Stimulated activated CD4-positive, alpha-beta T cell treated with anti-CD3 and anti-CD28 coated beads, Interleukin-1b, Interleukin-23, amount 100 ng/mL, for 4 hours (primary cell): ENCODE results near the gene CYP21A2.
"Not testable (repeated sequence)": the region's sequence is repeated elsewhere in the genome, so short reads cannot be mapped to it uniquely, and the experiment has no call there.

Experiments
- DNase-seq, 2 donors: peaks; one replicate each; pipeline ENCODE4 v3.0.0-alpha.2; 2020; ENCODE audit warnings: low read depth in 2 of 2

CYP21A2 gene

DNA sequence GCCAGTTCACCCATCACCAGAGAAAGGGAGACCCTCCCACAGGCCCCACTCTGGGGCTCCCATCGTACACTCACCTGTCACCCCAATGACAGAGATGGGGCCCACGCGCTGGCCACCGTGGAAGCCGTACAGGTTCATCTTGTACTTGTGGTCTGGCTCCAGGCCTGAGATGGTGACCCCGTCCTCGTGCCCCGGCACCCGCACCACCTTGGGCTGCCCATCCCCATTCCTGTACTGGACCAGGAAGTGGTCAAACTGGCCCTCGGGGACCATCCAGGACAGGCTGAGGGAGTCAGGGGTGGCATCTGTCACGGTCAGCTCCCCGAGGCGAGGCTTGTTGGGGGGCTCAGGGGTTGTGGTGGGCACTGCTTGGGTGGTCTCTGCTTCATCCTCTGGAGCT, 15.1 kb downstream of the CYP21A2 start:
- DNase-seq: not testable (repeated sequence)

- DNase-seq: not testable (repeated sequence)
Measured at GRCh38 chr6:32055756-32056155, 17.5 kb downstream of the CYP21A2 start.

DNA sequence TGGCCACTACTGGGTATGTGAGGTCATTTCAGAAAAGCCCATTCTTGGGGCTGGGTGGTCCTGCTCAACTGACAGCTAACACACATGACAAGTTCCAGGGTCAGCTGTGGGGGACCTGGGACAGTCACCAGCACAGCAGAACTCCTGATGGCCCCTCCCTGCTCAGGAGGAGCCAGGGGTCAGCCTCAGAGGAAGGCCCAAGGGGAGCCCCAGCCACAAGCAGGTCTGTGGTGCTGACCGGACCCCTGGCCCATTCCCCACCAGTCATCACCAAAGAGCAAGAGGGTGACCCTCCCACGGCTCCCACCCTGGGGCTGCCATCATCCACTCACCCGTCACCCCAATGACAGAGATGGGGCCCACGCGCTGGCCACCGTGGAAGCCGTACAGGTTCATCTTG, 18.0 kb downstream of the CYP21A2 start:
- no peak for DNase-seq

DNA sequence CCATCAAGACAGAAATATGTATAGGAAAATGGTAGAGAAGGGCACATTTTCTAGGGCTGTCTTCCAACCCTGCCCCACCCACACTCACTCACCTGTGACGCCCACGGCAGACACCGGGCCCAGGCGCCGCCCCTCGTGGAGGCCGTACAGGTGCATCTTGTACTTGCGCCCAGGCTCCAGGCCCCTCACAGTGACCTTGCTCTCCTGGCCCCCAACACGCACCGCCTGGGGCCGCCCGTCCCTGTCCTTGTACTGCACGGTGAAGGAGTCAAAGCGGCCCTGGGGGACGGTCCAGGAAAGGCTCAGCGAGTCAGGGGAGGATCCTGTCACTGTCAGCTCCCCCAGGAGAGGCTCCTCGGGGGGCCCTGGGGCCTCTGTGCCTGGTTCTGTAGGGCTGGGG, 19.8 kb downstream of the CYP21A2 start:
- DNase-seq: no peak

GRCh38 chr6:32058511-32058963, 20.3 kb downstream of the CYP21A2 start:
- DNase-seq: no peak

GRCh38 chr6:32060966-32061655, 22.9 kb downstream of the CYP21A2 start:
- no peak for DNase-seq

DNA sequence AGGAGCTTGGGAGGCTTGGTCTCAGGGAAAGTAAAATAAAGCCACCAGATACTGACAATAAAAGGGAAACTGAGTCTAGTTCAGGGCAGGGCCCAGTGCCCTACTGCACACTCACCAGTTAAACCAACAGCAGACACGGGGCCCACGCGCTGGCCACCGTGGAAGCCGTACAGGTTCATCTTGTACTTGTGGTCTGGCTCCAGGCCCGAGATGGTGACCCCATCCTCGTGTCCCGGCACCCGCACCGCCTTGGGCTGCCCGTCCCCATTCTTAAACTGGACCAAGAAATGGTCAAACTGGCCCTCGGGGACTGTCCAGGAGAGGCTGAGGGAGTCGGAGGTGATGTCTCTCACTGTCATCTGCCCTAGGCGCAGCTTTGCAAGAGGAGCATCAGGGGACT, 26.5 kb downstream of the CYP21A2 start:
- DNase-seq: no peak

DNA sequence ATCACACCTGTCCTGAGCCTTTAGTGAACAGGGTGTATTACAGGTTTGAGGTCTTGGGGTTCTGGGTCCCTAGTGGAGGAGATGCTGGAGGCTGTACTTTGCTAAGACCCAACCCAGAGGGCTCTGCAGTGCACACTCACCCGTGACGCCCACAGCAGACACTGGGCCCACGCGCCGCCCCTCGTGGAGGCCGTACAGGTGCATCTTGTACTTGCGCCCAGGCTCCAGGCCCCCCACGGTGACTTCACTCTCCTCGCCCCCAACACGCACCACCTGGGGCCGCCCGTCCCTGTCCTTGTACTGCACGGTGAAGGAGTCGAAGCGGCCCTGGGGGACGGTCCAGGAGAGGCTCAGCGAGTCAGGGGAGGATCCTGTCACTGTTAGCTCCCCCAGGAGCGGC, 29.3 kb downstream of the CYP21A2 start:
- not testable (repeated sequence) for DNase-seq

DNA sequence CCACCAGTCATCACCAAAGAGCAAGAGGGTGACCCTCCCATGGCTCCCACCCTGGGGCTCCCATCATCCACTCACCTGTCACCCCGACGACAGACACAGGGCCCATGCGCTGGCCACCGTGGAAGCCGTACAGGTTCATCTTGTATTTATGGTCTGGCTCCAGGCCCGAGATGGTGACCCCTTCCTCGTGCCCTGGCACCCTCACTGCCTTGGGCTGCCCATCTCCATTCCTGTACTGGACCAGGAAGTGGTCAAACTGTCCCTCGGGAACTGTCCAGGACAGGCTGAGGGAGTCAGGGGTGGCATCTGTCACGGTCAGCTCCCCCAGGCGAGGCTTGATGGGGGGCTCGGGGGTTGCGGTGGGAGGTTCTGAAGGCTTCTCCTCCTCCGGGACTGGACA, 30.1 kb downstream of the CYP21A2 start:
- not testable (repeated sequence) for DNase-seq

DNA sequence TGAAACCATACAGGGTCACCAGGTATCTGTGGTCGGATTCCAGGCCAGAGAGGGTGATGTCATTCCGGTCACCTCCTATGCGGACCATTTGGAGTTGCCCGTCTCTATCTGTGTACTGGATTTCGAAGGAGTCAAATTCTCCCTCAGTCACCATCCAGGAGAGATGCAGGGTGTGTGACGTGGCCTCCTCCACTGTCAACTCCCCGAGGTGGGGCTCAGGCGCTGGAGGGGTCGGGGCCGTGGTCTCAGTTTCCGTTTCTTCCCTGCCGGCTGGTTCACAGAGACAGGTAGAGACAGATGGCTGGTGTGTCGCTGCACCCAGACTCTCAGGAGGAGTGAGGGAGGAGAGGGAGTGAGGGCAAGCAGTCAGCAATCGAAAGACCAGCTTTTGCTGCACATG, 30.7 kb downstream of the CYP21A2 start:
- DNase-seq: no peak

DNA sequence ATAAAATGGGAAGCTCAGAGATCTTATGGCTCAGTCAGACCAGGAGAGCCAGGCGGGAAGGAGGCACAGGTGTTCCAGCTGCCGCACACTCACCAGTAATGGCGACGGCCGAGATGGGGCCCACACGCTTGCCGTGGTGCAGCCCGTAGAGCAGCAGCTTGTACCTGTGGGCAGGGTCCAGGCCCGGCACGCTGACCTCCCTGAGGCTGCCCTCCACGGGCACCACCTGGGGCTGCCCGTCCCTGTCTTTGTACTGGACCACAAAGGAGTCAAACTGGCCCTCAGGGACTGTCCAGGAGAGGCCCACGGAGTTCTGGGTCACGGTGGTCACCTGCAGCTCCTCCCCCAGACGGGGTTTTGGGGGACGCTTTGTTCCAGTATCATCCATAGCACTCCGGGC, 31.2 kb downstream of the CYP21A2 start:
- no peak for DNase-seq

- DNase-seq: no peak
Measured at GRCh38 chr6:32069878-32070515, 31.8 kb downstream of the CYP21A2 start.

DNA sequence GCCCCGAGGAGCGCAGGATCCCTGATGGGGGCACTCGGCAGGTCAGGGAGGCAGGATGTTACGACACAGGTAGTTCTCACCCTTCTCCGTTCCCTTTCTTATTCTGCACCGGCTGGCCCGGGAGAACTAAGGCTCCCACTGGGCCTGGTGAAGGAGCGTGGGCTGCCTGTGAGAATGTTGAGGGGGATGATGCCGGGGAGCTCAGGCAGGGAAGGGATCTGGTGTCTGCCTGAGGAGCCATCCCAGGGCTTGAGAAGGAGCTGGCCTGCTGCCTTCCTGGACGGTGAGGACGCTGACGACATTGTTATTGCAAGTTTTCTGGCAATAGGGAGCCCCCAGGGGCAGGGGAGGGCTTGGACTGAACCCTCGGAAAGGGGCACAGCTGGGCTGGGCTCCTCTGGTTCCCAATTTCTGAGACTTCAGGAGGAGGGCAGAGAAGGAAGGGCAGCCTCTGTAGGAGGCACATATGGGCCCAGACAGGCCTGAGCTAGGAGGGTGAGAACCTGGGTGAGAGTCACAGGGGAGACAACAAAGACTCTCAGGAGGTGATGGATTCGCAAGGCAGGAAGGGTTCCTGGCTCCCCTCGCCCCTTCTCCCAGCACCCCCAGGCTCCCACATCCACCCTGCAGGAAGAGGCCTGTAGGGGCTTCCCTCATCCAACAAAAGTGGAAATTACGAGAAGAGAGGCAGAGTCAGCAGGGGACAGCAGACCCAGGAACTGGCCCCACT, 32.8 kb downstream of the CYP21A2 start:
- DNase-seq: no peak

DNA sequence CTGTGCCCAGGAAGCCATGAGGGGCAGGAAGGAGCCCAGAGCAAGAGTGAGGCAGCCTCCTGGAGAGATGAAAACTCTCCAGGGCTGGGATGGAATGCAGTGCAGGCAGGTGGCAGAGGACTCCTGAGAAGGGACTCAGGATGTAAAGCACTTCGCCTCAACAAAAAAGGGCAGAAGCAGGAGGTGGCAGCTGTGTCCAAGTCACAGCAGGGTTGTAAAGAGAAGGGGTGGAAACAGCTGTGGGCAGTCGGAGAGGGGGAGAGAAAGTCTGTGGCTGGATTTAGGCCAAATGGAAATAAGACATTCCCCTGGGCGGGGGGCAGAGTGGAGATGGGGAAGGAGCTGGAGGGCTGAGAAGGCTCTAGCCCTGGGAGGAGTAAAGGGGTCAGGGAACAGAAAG, 34.9 kb downstream of the CYP21A2 start:
- no peak for DNase-seq

DNA sequence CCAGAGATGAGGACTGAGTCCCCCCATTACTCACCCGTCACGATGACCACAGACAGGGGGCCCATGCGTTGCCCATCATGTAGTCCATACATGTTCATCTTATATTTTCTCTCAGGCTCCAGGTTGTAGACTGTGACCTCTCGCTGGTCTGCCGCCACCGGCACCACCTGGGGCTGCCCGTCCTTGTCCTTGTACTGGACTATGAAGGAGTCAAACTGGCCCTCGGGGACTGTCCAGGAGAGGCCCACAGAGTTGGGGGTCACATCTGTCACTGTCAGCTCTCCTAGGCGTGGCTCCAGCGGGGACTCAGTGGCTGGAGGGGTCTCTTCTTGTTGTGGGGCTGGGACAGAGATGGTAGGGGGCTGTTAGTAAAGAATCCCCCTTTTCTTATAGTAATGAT, 35.4 kb downstream of the CYP21A2 start:
- no peak for DNase-seq

DNA sequence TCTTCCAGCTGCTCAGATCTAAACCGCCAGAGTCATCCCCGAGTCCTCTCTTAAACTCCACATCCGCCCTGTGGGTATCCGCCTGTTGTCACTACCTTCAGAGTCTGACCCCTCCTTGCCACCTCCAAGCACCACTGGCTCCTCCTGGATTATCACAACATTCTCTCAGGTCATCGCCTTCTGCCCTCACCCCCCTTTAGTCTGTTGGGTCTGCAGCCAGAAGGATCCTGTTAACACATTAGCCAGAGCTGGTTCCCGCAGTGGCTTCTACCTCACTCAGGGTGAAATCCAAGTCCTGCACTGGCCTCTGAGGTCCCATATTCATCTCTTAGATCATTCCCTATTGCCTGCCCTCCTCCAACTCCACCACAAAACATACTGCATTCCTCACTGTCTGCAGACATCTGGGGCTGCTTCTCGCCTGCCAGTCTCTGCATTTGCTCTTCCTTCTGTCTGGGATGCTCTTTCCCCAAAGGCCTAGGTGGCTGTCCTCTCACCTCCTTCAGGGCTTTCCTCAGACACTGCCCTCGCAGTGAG, 36.8 kb downstream of the CYP21A2 start:
- no peak for DNase-seq

DNA sequence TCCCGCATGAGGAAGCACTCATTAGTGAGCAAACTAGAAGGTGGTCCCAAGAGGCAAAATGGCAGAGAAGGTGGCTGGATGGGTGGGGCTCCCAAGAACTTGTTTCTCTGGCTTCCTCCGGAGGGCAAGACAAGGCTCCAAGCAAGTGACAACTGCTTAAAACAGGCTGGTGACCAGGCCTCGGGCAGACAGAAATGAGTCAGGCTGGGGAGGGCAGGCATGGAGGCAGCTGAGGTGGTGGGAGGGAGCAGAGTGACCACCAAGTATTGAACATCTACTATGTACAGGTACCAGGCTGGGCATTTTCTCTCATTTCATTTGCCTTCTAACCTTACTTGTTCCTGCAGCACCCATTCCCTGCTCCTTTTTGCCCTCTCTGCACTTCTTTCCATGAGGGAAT, 37.6 kb downstream of the CYP21A2 start:
- no peak for DNase-seq

DNA sequence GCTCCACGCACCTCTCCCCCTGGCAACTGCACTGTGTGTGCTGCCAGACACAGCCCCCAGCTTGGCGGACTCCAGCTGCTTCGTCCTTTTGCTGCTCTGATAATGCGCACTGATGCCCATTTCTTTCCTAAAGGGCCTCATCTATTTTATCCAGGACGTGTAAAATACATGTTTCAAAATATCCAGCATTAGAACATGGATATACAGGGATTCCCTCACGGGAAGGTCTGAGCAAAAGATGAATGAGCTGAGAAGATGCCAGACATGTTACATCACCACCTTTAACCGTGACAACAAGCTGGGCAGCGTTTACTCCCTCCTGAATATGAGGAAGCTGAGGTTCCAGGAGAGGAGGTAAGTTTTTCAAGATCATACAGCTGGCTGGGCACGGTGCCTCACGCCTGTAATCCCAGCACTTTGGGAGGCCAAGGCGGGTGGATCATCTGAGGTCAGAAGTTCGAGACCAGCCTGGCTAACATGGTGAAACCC, 38.1 kb downstream of the CYP21A2 start:
- DNase-seq: no peak

GRCh38 chr6:32079566-32080290, 41.5 kb downstream of the CYP21A2 start:
- no peak for DNase-seq

GRCh38 chr6:32081168-32081990, 43.2 kb downstream of the CYP21A2 start:
- DNase-seq: no peak

- DNase-seq: no peak
Measured at GRCh38 chr6:32082478-32082877, 44.3 kb downstream of the CYP21A2 start.
